HEK293 (cell line): ENCODE results near the gene GAS5.

Experiments used
- CTCF ChIA-PET: fragments of 350-600 bp; formaldehyde crosslinking; extraction: SDS; loops from one replicate; lab custom pipeline; 2021; ENCODE audit warnings: antibody characterized with exemption; lab: Yijun Ruan, JAX
- POLR2A ChIA-PET: fragments of 300-600 bp; formaldehyde crosslinking; extraction: SDS; loops from one replicate; lab custom pipeline; 2020; ENCODE audit warnings: antibody characterized with exemption, inconsistent platforms; lab: Yijun Ruan, JAX
- H3K27ac ChIP-seq: fragments of 200-500 bp; sonication (Bioruptor generic); 2 replicates; pipeline ENCODE4 v1.5.1; 2014; ENCODE audit warnings: low read depth, low read length, control low read depth, inconsistent platforms; ENCODE audit errors: extremely low read depth
- H3K36me3 ChIP-seq, 2 experiments: fragments of 200-500 bp in 1 of 2; sonication (Bioruptor generic) in 1 of 2; 1 replicate in 1 of 2; 2 replicates in 1 of 2; pipeline ENCODE4 v1.5.1; 2014 to 2017; ENCODE audit warnings: inconsistent platforms in 2 of 2, low read length in 2 of 2; ENCODE audit not compliant: control insufficient read depth in 2 of 2, insufficient read depth in 1 of 2
- H3K4me1 ChIP-seq: fragments of 200-500 bp; sonication (Bioruptor generic); 2 replicates; pipeline ENCODE4 v1.5.1; 2014; ENCODE audit warnings: mild to moderate bottlenecking, low read length, inconsistent platforms; ENCODE audit not compliant: control insufficient read depth, insufficient read depth
- H3K4me3 ChIP-seq: 2 replicates; pipeline ENCODE4 v1.5.1; 2011; ENCODE audit warnings: low read depth, mild to moderate bottlenecking, control low read depth, low read length, moderate library complexity
- H3K9me3 ChIP-seq: fragments of 200-500 bp; sonication (Bioruptor generic); 2 replicates; pipeline ENCODE4 v1.5.1; 2014; ENCODE audit warnings: low read depth, low read length, inconsistent platforms; ENCODE audit not compliant: control insufficient read depth, insufficient read depth
- BCL11B ChIP-seq: fragments of 450-650 bp; formaldehyde crosslinking; IDR thresholded peaks from 2 replicates; pipeline ENCODE4 v1.5.1; 2016; ENCODE audit warnings: low read depth, missing biosample characterization, missing genetic modification characterization
- GFI1B ChIP-seq: fragments of 450-650 bp; formaldehyde crosslinking; IDR thresholded peaks from 2 replicates; pipeline ENCODE4 v1.5.1; 2016; ENCODE audit warnings: missing biosample characterization, missing genetic modification characterization
- PRDM1 ChIP-seq: fragments of 450-650 bp; formaldehyde crosslinking; IDR thresholded peaks from 2 replicates; pipeline ENCODE4; 2016; ENCODE audit warnings: missing biosample characterization, missing genetic modification characterization
- PRDM6 ChIP-seq: fragments of 450-650 bp; formaldehyde crosslinking; IDR thresholded peaks from 2 replicates; pipeline ENCODE4 v1.5.1; 2017; ENCODE audit warnings: missing biosample characterization, missing genetic modification characterization
- TCF7L2 ChIP-seq: IDR thresholded peaks from 2 replicates; pipeline ENCODE4 v1.6.1; 2011; ENCODE audit warnings: low read depth, mild to moderate bottlenecking, inconsistent platforms, low read length, moderate library complexity, borderline replicate concordance
- TRIM28 ChIP-seq: IDR thresholded peaks from 2 replicates; pipeline ENCODE4 v1.6.1; 2011; ENCODE audit warnings: low read length, control low read depth, borderline replicate concordance
- WT1 ChIP-seq: fragments of 450-650 bp; formaldehyde crosslinking; IDR thresholded peaks from 2 replicates; pipeline ENCODE4 v1.5.1; 2016; ENCODE audit warnings: missing biosample characterization, missing genetic modification characterization
- ZBTB44 ChIP-seq: fragments of 450-650 bp; IDR thresholded peaks from 2 replicates; pipeline ENCODE4 v1.5.1; 2018; ENCODE audit warnings: missing biosample characterization, mild to moderate bottlenecking, missing genetic modification characterization
- ZBTB6 ChIP-seq: fragments of 450-650 bp; formaldehyde crosslinking; IDR thresholded peaks from 2 replicates; pipeline ENCODE4 v1.5.1; 2017; ENCODE audit warnings: missing biosample characterization, missing genetic modification characterization
- ZNF112 ChIP-seq: fragments of 450-650 bp; formaldehyde crosslinking; IDR thresholded peaks from 2 replicates; pipeline ENCODE4 v1.5.0; 2017; ENCODE audit warnings: missing biosample characterization, missing genetic modification characterization
- ZNF155 ChIP-seq: fragments of 450-650 bp; formaldehyde crosslinking; IDR thresholded peaks from 2 replicates; pipeline ENCODE4 v1.5.1; 2016; ENCODE audit warnings: missing biosample characterization, missing genetic modification characterization
- ZNF214 ChIP-seq: fragments of 450-650 bp; formaldehyde crosslinking; IDR thresholded peaks from 2 replicates; pipeline ENCODE4 v1.5.1; 2017; ENCODE audit warnings: missing biosample characterization, mild to moderate bottlenecking, missing genetic modification characterization, borderline replicate concordance
- ZNF302 ChIP-seq: fragments of 450-650 bp; formaldehyde crosslinking; IDR thresholded peaks from 2 replicates; pipeline ENCODE4 v1.5.1; 2016; ENCODE audit warnings: missing biosample characterization, missing genetic modification characterization, low read depth
- ZNF311 ChIP-seq: fragments of 450-650 bp; formaldehyde crosslinking; IDR thresholded peaks from 2 replicates; pipeline ENCODE4 v1.5.1; 2017; ENCODE audit warnings: missing biosample characterization, missing genetic modification characterization, borderline replicate concordance
- ZNF398 ChIP-seq: fragments of 450-650 bp; formaldehyde crosslinking; IDR thresholded peaks from 2 replicates; pipeline ENCODE4 v1.5.1; 2017; ENCODE audit warnings: missing biosample characterization, missing genetic modification characterization
- ZNF510 ChIP-seq: fragments of 450-650 bp; formaldehyde crosslinking; IDR thresholded peaks from 2 replicates; pipeline ENCODE4 v1.5.1; 2018; ENCODE audit warnings: mild to moderate bottlenecking, missing genetic modification characterization, missing biosample characterization; ENCODE audit not compliant: insufficient replicate concordance
- ZNF513 ChIP-seq: fragments of 450-650 bp; IDR thresholded peaks from 2 replicates; pipeline ENCODE4 v1.5.1; 2018; ENCODE audit warnings: missing biosample characterization, missing genetic modification characterization
- ZNF664 ChIP-seq: fragments of 450-650 bp; formaldehyde crosslinking; IDR thresholded peaks from 2 replicates; pipeline ENCODE4 v1.5.1; 2016; ENCODE audit warnings: missing biosample characterization, missing genetic modification characterization

The GAS5 gene

GRCh38 chr1:173888749-173889148 is 21.0 kb upstream of the GAS5 start:
- ChIA-PET CTCF (interaction anchor here (0.8 kb wide), 1 partner anchor 24 kb away, joined by 3 read pairs; no protein-coding TSS in a partner anchor), POLR2A (interaction anchor here (1.1 kb wide), 1 partner anchor 21 kb away, joined by 5 read pairs; the partner anchor contains the start of genes GAS5 and ZBTB37)
- H3K4me1 ChIP-seq: no peaks in the 10 kb centered on the region
- no peaks in the 10 kb centered on the region for H3K9me3 ChIP-seq
- H3K4me3 ChIP-seq: no peak overlapping the region
- peaks cover 0 to 28% of the 10 kb centered on the region in 2 experiments; a peak in 2 of 3 replicates for H3K36me3 ChIP-seq
- TF ChIP-seq ZNF513: no peak
- TF ChIP-seq ZNF112 (tag by site-specific recombination): no peak
- no peak overlapping the region for H3K27ac ChIP-seq

GRCh38 chr1:173887627-173888026 is 19.8 kb upstream of the GAS5 start:
- H3K4me3 ChIP-seq: no peak overlapping the region
- POLR2A ChIA-PET: interaction anchor here (1.2 kb wide), 1 partner anchor 19 kb away, joined by 7 read pairs; the partner anchor contains the start of genes GAS5 and ZBTB37
- peaks cover 0 to 28% of the 10 kb centered on the region in 2 experiments; a peak in 2 of 3 replicates for H3K36me3 ChIP-seq
- no peak overlapping the region for H3K27ac ChIP-seq
- CTCF ChIA-PET: interaction anchor here (0.8 kb wide), 1 partner anchor 1241 kb away, joined by 3 read pairs; no protein-coding TSS in a partner anchor
- no peaks in the 10 kb centered on the region for H3K9me3 ChIP-seq
- TF ChIP-seq ZNF510 (tag by site-specific recombination): no peak
- no peak for TF ChIP-seq GFI1B (tag by site-specific recombination)
- no peak for TF ChIP-seq ZBTB44 (tag by site-specific recombination)
- TF ChIP-seq TCF7L2: no peak
- no peak for TF ChIP-seq ZBTB6 (tag by site-specific recombination)
- TF ChIP-seq ZNF398: no peak
- TF ChIP-seq ZNF664 (tag by site-specific recombination): no peak
- no peak for TF ChIP-seq ZNF302 (tag by site-specific recombination)
- TF ChIP-seq ZNF155 (tag by site-specific recombination): no peak
- TF ChIP-seq ZNF214: no peak
- no peak for TF ChIP-seq BCL11B (tag by site-specific recombination)
- TF ChIP-seq PRDM6: no peak
- TF ChIP-seq ZNF311 (tag by site-specific recombination): no peak
- no peak for TF ChIP-seq WT1 (tag by site-specific recombination)
- no peak for TF ChIP-seq TRIM28
- TF ChIP-seq PRDM1 (tag by site-specific recombination): no peak
- H3K4me1 ChIP-seq: no peaks in the 10 kb centered on the region
